ENCODE results near the gene UGGT2. TPM values are rescaled to one million over a fixed set of nuclear protein-coding genes. Genes with fewer than 3 reads are reported as not detected.
"Not testable (repeated sequence)": the region's sequence is repeated elsewhere in the genome, so short reads cannot be mapped to it uniquely, and the experiment has no call there.

Gene UGGT2
- total RNA-seq, 2 experiments from 2014 or later, result not detected

DNA sequence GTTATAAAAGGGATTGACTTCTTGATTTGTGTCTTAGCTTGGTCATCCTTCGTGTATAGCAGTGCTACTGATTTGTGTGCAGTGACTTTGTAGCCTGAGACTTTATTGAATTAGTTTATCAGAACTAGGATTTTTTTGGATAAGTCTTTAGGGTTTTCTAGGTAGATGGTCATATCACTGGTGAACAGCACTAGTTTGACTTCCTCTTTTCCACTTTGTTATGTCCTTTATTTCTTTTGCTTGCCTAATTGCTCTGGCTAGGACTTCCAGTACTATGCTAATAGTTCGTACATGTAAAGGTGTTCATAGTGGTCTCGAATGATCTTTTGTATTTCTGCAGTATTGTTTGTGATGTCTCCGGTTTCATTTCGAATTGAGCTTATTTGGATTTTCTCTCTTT is 230.9 kb downstream of the UGGT2 start:
- Mint-ChIP-seq H3K36me3 (ENCODE audit: low read depth) (no peaks in the 10 kb centered on the region), H3K4me1 (no peaks in the 10 kb centered on the region), H3K27ac (no peak overlapping the region), H3K4me3 (no peak overlapping the region), H3K9me3 (no peaks in the 10 kb centered on the region), H3K27me3 (peaks cover 14% of the 10 kb centered on the region)
- ChIA-PET POLR2A (no interaction called here), CTCF (interaction anchor here (0.6 kb wide), 1 partner anchor 12 kb away, joined by 4 read pairs; no protein-coding TSS in a partner anchor)
- no peak for DNase-seq

DNA sequence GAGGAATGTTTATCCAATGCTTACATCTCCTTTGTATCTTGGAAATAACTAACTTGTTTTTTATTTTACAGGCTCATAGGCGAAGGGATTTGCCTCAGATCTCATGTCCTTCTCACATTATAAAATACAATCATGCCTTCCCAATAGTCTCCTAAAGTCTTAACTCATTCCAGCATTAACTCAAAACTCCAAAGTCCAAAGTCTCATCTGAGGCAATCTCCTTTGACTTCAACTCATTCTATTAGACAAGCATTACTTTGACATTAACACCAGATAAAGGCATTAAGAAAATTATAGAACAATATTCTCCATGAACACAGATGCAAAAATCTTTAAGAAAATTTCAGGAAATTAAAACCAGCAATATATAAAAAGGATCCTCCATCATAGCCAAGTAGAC is 238.7 kb downstream of the UGGT2 start:
- Mint-ChIP-seq H3K27me3 (peaks cover 21% of the 10 kb centered on the region), H3K9me3 (peaks cover under 1% of the 10 kb centered on the region), H3K27ac (no peak overlapping the region), H3K36me3 (ENCODE audit: low read depth) (no peaks in the 10 kb centered on the region), H3K4me3 (no peak overlapping the region), H3K4me1 (no peaks in the 10 kb centered on the region)
- ChIA-PET CTCF (no interaction called here), POLR2A (no interaction called here)
- DNase-seq, result no peak

DNA sequence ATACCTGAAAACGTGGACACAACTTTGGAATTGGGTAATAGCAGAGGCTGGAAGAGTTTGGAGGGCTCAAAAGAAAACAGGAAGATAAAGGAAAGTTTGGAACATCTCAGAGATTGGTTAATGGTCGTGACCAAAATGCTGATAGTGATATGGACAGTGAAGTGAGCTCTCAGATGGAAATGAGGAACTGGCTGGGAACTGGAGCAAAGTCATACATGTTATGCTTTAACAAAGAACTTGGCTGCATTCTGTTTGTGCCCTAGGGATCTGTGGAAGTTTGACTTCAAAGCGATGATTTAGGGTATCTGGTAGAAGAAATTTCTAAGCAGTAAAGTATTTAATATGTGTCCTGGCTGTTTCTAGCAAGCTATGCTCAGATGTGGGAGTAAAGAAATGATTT is 240.1 kb downstream of the UGGT2 start:
- Mint-ChIP-seq H3K4me3 (no peak overlapping the region), H3K27ac (no peak overlapping the region), H3K27me3 (peaks cover 28% of the 10 kb centered on the region), H3K36me3 (ENCODE audit: low read depth) (no peaks in the 10 kb centered on the region), H3K9me3 (peaks cover 4% of the 10 kb centered on the region), H3K4me1 (no peaks in the 10 kb centered on the region)
- CTCF ChIA-PET, result no interaction called here
- POLR2A ChIA-PET, result no interaction called here
- DNase-seq, result no peak

DNA sequence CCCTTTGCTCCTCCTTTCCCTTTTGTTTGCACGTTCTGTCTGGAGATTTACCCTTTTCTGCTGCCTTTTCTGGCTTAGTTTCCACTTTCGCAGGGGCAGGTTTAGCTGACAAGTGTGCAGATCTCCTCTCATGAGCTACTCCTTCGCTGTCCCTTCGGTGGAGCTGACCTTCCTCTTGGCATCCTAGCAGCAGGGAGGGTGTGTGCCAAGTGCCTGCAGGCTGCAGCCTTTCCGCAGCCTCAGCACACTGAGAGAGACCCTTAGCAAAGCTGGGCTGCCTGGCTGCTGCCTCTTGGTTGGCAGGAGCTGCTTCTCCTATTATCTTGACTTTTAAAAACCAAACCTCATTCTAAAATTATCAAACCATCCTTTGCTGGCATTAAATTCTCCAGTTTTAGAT is 243.8 kb downstream of the UGGT2 start:
- Mint-ChIP-seq H3K36me3 (ENCODE audit: low read depth) (no peaks in the 10 kb centered on the region), H3K27me3 (peaks cover 38% of the 10 kb centered on the region), H3K4me3 (no peak overlapping the region), H3K27ac (no peak overlapping the region), H3K9me3 (peaks cover 4% of the 10 kb centered on the region), H3K4me1 (no peaks in the 10 kb centered on the region)
- ChIA-PET CTCF (no interaction called here), POLR2A (no interaction called here)
- DNase-seq, result no peak

DNA sequence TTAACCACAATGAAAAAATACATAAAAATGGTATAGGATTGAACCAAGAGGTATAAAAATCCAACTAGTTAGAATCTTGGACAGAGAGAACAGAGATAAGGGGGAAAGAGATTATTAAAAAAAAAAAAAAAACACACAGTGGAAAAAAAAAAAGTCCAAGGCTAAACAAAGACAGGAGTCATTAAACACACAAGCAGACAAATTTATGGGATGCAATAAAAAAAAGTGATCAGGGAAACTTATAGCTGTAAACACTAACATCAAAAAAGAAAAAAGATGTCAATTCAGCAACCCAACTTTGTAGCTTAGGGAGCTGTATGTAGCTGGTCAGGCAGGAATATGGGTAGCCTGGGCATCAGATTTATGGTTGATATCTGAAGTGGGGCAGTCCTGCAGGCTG is 247.3 kb downstream of the UGGT2 start:
- Mint-ChIP-seq H3K27ac (no peak overlapping the region), H3K27me3 (peaks cover 29% of the 10 kb centered on the region), H3K36me3 (ENCODE audit: low read depth) (no peaks in the 10 kb centered on the region), H3K9me3 (peaks cover 4% of the 10 kb centered on the region), H3K4me3 (no peak overlapping the region), H3K4me1 (no peaks in the 10 kb centered on the region)
- ChIA-PET POLR2A (no interaction called here), CTCF (no interaction called here)
- DNase-seq, result no peak

GRCh38 chr13:95801825-95802224 is 251.4 kb downstream of the UGGT2 start:
- no peaks in the 10 kb centered on the region for H3K4me1 Mint-ChIP-seq
- ChIA-PET POLR2A (no interaction called here), CTCF (no interaction called here)
- H3K9me3 Mint-ChIP-seq, result no peaks in the 10 kb centered on the region
- no peaks in the 10 kb centered on the region for H3K36me3 Mint-ChIP-seq (ENCODE audit: low read depth)
- H3K27ac Mint-ChIP-seq, result no peak overlapping the region
- DNase-seq, result no peak
- H3K4me3 Mint-ChIP-seq, result no peak overlapping the region
- H3K27me3 Mint-ChIP-seq, result peaks cover 16% of the 10 kb centered on the region

DNA sequence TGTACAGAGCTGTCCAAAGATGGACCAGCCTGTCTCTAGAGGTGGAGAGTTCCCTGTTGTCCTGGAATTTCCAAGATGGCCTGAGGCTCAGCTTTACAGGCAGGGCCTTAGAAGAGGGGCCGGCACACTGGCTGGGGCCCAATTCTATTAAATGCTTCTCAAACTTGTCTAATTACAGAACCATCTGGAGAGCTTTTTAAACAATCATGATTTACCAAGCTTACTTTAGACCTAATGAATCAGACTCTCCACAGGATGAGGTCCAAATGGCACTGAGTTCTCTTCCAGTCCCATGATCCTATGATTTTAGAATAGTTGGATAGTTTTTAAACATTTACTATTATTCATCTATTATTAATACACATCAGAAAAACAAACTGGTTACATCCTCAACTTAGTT is 252.8 kb downstream of the UGGT2 start:
- H3K27ac Mint-ChIP-seq, result no peak overlapping the region
- H3K4me1 Mint-ChIP-seq, result no peaks in the 10 kb centered on the region
- ChIA-PET POLR2A (no interaction called here), CTCF (no interaction called here)
- peaks cover 8% of the 10 kb centered on the region for H3K27me3 Mint-ChIP-seq
- H3K36me3 Mint-ChIP-seq (ENCODE audit: low read depth), result no peaks in the 10 kb centered on the region
- no peak overlapping the region for H3K4me3 Mint-ChIP-seq
- DNase-seq, result no peak
- H3K9me3 Mint-ChIP-seq, result no peaks in the 10 kb centered on the region

GRCh38 chr13:95797016-95797415 is 256.2 kb downstream of the UGGT2 start:
- no peak for DNase-seq
- no peaks in the 10 kb centered on the region for H3K9me3 Mint-ChIP-seq
- no peaks in the 10 kb centered on the region for H3K27me3 Mint-ChIP-seq
- CTCF ChIA-PET, result no interaction called here
- H3K4me3 Mint-ChIP-seq, result no peak overlapping the region
- H3K36me3 Mint-ChIP-seq (ENCODE audit: low read depth), result peaks cover 16% of the 10 kb centered on the region
- H3K27ac Mint-ChIP-seq, result no peak overlapping the region
- H3K4me1 Mint-ChIP-seq, result no peaks in the 10 kb centered on the region
- POLR2A ChIA-PET, result no interaction called here

DNA sequence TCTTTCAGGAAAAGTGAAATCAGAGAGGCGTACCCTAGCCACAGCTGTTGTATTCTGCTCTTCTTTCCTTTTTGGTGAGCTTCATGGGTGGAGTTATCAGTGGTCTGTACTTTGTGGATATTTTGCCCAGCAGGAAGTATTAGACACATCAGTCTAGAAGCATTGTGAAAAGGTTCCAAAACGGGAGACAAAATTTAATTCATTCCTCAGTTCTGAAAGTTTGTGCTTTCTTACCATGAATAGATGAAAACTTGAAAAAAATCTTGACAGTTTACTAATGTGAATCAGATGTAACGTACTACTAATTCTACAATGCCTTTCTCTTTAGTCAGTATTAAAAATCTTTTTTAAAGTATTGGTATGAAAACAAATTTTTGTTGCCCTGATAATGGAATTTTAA is 259.4 kb downstream of the UGGT2 start:
- Mint-ChIP-seq H3K9me3 (no peaks in the 10 kb centered on the region), H3K27me3 (no peaks in the 10 kb centered on the region), H3K36me3 (ENCODE audit: low read depth) (peaks cover 41% of the 10 kb centered on the region), H3K4me1 (no peaks in the 10 kb centered on the region), H3K4me3 (no peak overlapping the region), H3K27ac (no peak overlapping the region)
- CTCF ChIA-PET, result no interaction called here
- DNase-seq, result no peak
- POLR2A ChIA-PET, result no interaction called here

DNA sequence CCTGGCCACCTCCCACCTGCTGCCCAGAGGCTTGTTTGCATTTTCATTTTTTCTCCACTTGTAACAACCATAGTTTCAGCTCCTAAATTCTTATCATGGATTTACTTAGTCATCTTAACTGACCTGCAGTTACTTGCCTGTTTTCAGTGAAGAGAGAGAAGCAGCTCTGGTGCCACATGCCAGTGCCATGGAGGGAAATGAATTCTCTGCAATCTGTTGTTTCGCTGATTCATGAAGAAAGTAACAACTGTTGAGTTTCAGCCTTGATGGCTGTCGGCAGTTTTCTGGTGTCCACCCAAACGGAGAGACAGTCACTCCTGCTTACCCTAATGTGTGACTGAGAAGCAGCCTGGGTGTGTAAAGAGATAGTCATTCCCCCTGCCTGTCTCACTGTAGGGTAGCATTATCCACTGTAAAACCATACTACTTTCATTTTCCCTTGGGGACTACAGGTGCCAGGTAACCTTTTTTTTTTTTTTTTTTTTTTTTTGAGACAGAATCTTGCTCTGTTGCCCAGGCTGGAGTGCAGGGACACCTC is 260.1 kb downstream of the UGGT2 start:
- ChIA-PET CTCF (no interaction called here), POLR2A (no interaction called here)
- H3K27me3 Mint-ChIP-seq, result no peaks in the 10 kb centered on the region
- no peak for DNase-seq
- no peaks in the 10 kb centered on the region for H3K4me1 Mint-ChIP-seq
- no peak overlapping the region for H3K4me3 Mint-ChIP-seq
- H3K27ac Mint-ChIP-seq, result no peak overlapping the region
- peaks cover 46% of the 10 kb centered on the region for H3K36me3 Mint-ChIP-seq (ENCODE audit: low read depth)
- H3K9me3 Mint-ChIP-seq, result no peaks in the 10 kb centered on the region

GRCh38 chr13:95791084-95791722 is 262.0 kb downstream of the UGGT2 start:
- no peak for DNase-seq
- CTCF ChIA-PET, result no interaction called here
- H3K27me3 Mint-ChIP-seq, result no peaks in the 10 kb centered on the region
- peaks cover 60% of the 10 kb centered on the region for H3K36me3 Mint-ChIP-seq (ENCODE audit: low read depth)
- H3K4me3 Mint-ChIP-seq, result no peak overlapping the region
- H3K9me3 Mint-ChIP-seq, result no peaks in the 10 kb centered on the region
- H3K4me1 Mint-ChIP-seq, result no peaks in the 10 kb centered on the region
- POLR2A ChIA-PET, result no interaction called here
- no peak overlapping the region for H3K27ac Mint-ChIP-seq

GRCh38 chr13:95789315-95789714 is 263.9 kb downstream of the UGGT2 start:
- H3K36me3 Mint-ChIP-seq (ENCODE audit: low read depth), result peaks cover 62% of the 10 kb centered on the region
- POLR2A ChIA-PET, H3K27me3 Mint-ChIP-seq, H3K4me1 Mint-ChIP-seq, CTCF ChIA-PET, H3K9me3 Mint-ChIP-seq, H3K27ac Mint-ChIP-seq, DNase-seq, H3K4me3 Mint-ChIP-seq: not testable (repeated sequence)

- Mint-ChIP-seq H3K9me3 (no peaks in the 10 kb centered on the region), H3K27ac (no peak overlapping the region), H3K27me3 (no peaks in the 10 kb centered on the region), H3K36me3 (ENCODE audit: low read depth) (peaks cover 56% of the 10 kb centered on the region), H3K4me3 (no peak overlapping the region), H3K4me1 (no peaks in the 10 kb centered on the region)
- POLR2A ChIA-PET, result no interaction called here
- DNase-seq, result no peak
- CTCF ChIA-PET, result no interaction called here
Measured at GRCh38 chr13:95788100-95788463, 265.1 kb downstream of the UGGT2 start.

DNA sequence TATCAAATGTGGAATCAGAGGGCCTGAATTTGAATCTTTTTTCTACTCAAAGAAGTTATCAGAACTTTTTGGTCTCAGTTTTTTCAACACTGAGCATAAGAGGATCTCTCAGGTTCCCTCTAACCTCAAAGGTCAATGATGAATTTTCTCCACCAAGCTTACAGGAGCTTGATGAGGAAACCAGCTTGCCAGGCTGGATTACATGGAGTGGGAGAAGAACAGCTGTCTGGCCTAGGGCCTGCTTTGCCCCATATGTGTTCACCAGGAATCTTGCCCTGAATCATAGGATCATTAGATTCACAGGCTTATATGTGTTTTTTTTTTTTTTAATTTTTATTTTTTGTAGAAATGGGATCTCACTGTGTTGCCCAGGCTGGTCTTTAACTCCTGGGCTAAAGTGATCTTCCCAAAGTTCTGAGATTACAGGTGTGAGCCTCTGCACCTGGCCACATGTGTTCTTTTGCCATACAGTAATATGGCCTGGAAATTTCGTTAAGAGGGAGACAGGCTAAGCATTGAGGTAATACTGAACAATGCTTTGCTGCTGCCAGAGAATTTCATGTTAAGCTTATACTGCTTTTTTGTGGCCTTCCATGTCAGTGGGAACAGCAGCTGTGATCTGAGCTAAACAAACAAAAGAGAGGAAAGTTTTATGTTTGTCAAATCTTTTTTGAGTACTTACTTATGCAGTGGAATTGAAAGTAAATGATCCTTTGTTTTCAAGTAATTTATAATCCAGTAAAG is 265.7 kb downstream of the UGGT2 start:
- H3K4me1 Mint-ChIP-seq, result no peaks in the 10 kb centered on the region
- POLR2A ChIA-PET, result no interaction called here
- H3K27ac Mint-ChIP-seq, result no peak overlapping the region
- H3K9me3 Mint-ChIP-seq, result no peaks in the 10 kb centered on the region
- peaks cover 51% of the 10 kb centered on the region for H3K36me3 Mint-ChIP-seq (ENCODE audit: low read depth)
- no peak for DNase-seq
- H3K27me3 Mint-ChIP-seq, result no peaks in the 10 kb centered on the region
- CTCF ChIA-PET, result no interaction called here
- no peak overlapping the region for H3K4me3 Mint-ChIP-seq
